ENCODE data around the gene SYNJ1. TPM values are rescaled to one million over a fixed set of nuclear protein-coding genes. Genes with fewer than 3 reads are reported as not detected.

The SYNJ1 gene
- total RNA-seq, 1 donor from 2014 or later, result 4.1 TPM

DNA sequence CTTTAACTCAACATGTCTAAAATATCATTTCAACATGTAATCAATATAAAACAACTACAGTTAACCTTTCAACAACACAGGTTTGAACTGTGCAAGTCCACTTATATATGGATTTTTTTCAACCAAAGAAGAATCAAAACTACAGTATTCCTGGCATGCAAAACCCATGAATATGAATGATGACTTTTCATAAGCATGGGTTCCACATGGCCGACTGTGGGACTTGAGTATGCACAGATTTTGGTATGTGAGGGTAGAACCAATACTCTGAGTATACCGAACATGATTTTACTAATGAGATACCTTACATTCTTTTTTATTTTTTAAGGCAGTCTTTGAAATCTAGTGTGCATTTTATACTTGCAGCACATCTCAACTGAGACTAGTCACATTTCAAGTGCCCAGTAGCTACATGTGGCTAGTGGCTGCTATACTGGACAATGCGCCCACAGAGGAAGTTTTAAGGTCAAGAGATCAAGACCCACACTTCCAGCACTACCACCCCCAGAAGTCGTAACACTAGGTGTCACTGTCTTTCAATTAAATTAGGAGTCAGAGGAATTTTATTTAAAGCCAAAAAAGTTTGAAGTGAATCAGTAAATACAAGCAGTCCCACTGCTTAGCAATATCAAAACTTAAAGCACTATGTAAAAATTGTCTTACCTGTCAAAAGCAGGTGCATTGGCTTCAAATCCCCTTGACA is 40.0 kb downstream of the SYNJ1 start:
- no peaks in the 10 kb centered on the region for H3K27me3 ChIP-seq
- peaks cover 2% of the 10 kb centered on the region for H3K36me3 Mint-ChIP-seq
- H3K9ac ChIP-seq, result no peak overlapping the region
- no peak overlapping the region for H3K27ac ChIP-seq
- DNase-seq (ENCODE audit: low spot score), result peak; percentile 16
- TF ChIP-seq EZH2phosphoT487 (IDR thresholded peaks at IDR 0.05) (no peak), EZH2 (IDR thresholded peaks at IDR 0.05) (no peak)
- TF ChIP-seq, protein P1, sequence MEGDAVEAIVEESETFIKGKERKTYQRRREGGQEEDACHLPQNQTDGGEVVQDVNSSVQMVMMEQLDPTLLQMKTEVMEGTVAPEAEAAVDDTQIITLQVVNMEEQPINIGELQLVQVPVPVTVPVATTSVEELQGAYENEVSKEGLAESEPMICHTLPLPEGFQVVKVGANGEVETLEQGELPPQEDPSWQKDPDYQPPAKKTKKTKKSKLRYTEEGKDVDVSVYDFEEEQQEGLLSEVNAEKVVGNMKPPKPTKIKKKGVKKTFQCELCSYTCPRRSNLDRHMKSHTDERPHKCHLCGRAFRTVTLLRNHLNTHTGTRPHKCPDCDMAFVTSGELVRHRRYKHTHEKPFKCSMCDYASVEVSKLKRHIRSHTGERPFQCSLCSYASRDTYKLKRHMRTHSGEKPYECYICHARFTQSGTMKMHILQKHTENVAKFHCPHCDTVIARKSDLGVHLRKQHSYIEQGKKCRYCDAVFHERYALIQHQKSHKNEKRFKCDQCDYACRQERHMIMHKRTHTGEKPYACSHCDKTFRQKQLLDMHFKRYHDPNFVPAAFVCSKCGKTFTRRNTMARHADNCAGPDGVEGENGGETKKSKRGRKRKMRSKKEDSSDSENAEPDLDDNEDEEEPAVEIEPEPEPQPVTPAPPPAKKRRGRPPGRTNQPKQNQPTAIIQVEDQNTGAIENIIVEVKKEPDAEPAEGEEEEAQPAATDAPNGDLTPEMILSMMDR (IDR thresholded peaks at IDR 0.05), result peak; percentile 32
- H3F3A ChIP-seq (ENCODE audit: low read depth), result no peaks in the 10 kb centered on the region
- H4K20me1 ChIP-seq (ENCODE audit: low read depth), result no peaks in the 10 kb centered on the region
- H2AFZ ChIP-seq (replicated peaks), result no peak overlapping the region
- H3K9me3 ChIP-seq (ENCODE audit: low read depth), result no peaks in the 10 kb centered on the region
- H3K79me2 ChIP-seq (ENCODE audit: low read depth), result no peaks in the 10 kb centered on the region
- H3K4me3 ChIP-seq, result no peak overlapping the region
- H3K4me1 ChIP-seq, result no peaks in the 10 kb centered on the region
- H3K27me3 Mint-ChIP-seq (ENCODE audit: insufficient read depth, low read depth), result no peaks in the 10 kb centered on the region
- H3K36me3 ChIP-seq, result no peaks in the 10 kb centered on the region
- no peaks in the 10 kb centered on the region for H3K4me1 Mint-ChIP-seq
- H3K9me3 Mint-ChIP-seq, result no peaks in the 10 kb centered on the region
- no peak overlapping the region for H3K27ac Mint-ChIP-seq
- no peak overlapping the region for H3K4me3 Mint-ChIP-seq
- H3K4me2 ChIP-seq, result no peak overlapping the region

DNA sequence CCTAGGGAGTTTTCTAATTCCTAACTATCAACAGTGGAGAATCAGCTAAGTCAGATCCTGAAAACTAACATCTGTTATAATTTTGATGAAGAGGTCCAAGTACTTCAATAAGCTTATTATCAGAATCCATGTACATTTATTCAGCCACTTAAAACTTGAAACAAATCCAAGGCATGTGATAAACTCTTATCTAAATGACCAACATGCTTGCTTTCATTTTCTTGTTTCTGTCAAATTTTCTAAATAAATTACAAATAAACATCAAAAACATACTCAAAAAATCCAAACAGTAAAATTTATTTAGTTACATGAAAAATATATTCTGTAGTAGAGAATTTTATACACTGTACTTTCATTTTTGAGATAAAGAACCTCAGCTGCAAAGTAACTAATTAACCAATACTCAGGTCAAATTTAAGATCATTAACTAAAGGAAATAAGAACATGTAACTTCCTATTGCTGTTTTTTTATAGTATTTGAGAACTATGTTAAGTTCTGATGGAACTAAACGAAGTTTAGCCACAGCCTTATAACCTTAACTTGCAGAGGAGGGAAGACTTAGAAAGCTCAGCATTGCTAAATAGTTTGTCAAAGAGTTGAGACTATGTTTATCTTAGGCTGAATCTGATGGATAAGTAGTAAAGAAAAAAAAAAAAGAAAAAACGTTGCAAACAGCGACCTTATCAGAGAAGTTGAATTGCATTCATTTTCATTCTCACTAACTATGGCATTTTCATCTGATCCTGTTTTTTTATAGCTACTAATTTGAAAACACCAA is 44.9 kb downstream of the SYNJ1 start:
- Histone ChIP-seq H3F3A (ENCODE audit: low read depth) (no peaks in the 10 kb centered on the region), H3K4me3 (no peak overlapping the region), H3K9me3 (ENCODE audit: low read depth) (no peaks in the 10 kb centered on the region), H3K9ac (no peak overlapping the region), H3K27ac (no peak overlapping the region), H2AFZ (replicated peaks) (no peak overlapping the region), H3K79me2 (ENCODE audit: low read depth) (no peaks in the 10 kb centered on the region), H3K4me1 (peaks cover 9% of the 10 kb centered on the region), H3K36me3 (no peaks in the 10 kb centered on the region), H3K4me2 (no peak overlapping the region), H4K20me1 (ENCODE audit: low read depth) (no peaks in the 10 kb centered on the region), H3K27me3 (no peaks in the 10 kb centered on the region)
- Mint-ChIP-seq H3K4me1 (peaks cover 2% of the 10 kb centered on the region), H3K27me3 (ENCODE audit: insufficient read depth, low read depth) (no peaks in the 10 kb centered on the region), H3K36me3 (no peaks in the 10 kb centered on the region), H3K4me3 (no peak overlapping the region), H3K9me3 (no peaks in the 10 kb centered on the region), H3K27ac (no peak overlapping the region)
- no peak for DNase-seq (ENCODE audit: low spot score)
- TF ChIP-seq EZH2phosphoT487 (IDR thresholded peaks at IDR 0.05), result no peak
- no peak for TF ChIP-seq EZH2 (IDR thresholded peaks at IDR 0.05)
- TF ChIP-seq, protein P1 (IDR thresholded peaks at IDR 0.05), result no peak

DNA sequence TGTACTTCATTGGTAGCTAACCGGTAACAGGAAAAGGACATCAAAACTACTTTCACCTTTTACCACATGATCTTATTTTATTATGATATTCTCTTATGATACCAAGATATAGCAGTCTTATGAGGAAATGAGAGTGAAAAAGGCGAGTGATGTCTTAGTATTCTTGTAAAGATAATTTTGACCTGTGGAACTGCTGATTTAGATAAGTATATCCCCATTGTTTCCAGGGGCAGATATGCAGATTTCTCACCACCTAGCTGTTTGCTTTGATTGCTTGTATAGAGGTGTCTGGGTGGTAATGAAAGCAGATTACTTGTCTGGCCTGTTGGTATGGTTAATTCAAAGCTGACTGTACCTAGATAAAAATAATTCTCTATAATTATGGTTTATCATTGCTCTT is 53.1 kb downstream of the SYNJ1 start:
- TF ChIP-seq EZH2 (IDR thresholded peaks at IDR 0.05) (no peak), EZH2phosphoT487 (IDR thresholded peaks at IDR 0.05) (no peak)
- TF ChIP-seq, protein P1 (IDR thresholded peaks at IDR 0.05), result no peak
- H3K4me2 ChIP-seq, result no peak overlapping the region
- no peak overlapping the region for H3K4me3 ChIP-seq
- no peaks in the 10 kb centered on the region for H3K27me3 Mint-ChIP-seq (ENCODE audit: insufficient read depth, low read depth)
- H3K79me2 ChIP-seq (ENCODE audit: low read depth), result no peaks in the 10 kb centered on the region
- no peaks in the 10 kb centered on the region for H3K4me1 ChIP-seq
- no peak for DNase-seq (ENCODE audit: low spot score)
- H3K4me3 Mint-ChIP-seq, result no peak overlapping the region
- no peaks in the 10 kb centered on the region for H3K36me3 Mint-ChIP-seq
- H3K27me3 ChIP-seq, result no peaks in the 10 kb centered on the region
- H3K27ac ChIP-seq, result no peak overlapping the region
- no peaks in the 10 kb centered on the region for H3K36me3 ChIP-seq
- H3F3A ChIP-seq (ENCODE audit: low read depth), result no peaks in the 10 kb centered on the region
- no peaks in the 10 kb centered on the region for H3K9me3 ChIP-seq (ENCODE audit: low read depth)
- no peak overlapping the region for H2AFZ ChIP-seq (replicated peaks)
- H3K9me3 Mint-ChIP-seq, result no peaks in the 10 kb centered on the region
- no peak overlapping the region for H3K27ac Mint-ChIP-seq
- no peak overlapping the region for H3K9ac ChIP-seq
- H3K4me1 Mint-ChIP-seq, result no peaks in the 10 kb centered on the region
- H4K20me1 ChIP-seq (ENCODE audit: low read depth), result no peaks in the 10 kb centered on the region

All from neural progenitor cell (in vitro differentiated cells).